ENCODE measurements around the gene TMEM245.

DNA sequence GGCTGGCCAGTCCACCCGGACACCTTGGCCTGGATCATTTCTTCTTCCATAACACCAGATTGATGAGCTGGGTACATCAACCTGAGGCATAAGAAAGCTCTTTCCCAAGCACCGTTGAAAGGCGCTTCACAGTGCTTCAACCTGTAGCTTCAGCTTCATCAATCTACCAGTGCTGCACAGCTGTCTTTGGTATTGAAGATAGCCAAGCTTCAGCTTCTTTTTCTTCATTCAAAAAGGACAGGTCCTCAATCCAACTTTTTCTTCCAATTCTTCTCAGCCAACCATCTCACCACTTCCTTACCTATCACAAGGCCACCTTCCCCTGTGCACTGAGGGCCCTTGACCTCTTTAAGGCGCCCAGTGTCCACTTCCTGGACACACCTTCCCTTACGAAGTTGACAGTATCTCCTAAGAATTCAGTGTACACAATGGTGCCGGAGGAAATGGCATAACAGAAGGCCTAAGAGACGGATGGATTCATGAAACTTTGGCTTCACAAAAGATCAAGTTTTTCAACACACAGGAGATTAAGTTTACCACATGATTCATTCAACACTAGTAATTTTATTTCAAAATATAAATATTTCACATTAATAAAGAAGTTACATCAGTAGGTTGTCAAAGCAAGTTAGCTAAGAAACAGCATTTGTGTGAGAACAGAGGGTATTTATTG, 105.0 kb downstream of the TMEM245 start:
- no peak for TF ChIP-seq EZH2phosphoT487 (IDR thresholded peaks at IDR 0.05; ENCODE audit: insufficient read depth, low read depth)
- TF ChIP-seq EZH2 (IDR thresholded peaks at IDR 0.05; ENCODE audit: insufficient read depth, poor library complexity, severe bottlenecking) = no peak

Measured in GM23248 (cell line).